Left colon (tissue), 2 donors: ENCODE data around the gene PEX16. TPM values are rescaled to one million over a fixed set of nuclear protein-coding genes. Genes with fewer than 3 reads are reported as not detected.
"Not testable (repeated sequence)": the region's sequence is repeated elsewhere in the genome, so short reads cannot be mapped to it uniquely, and the experiment has no call there.

ENCODE experiments used
- ATAC-seq: fragments of 200-7000 bp; cut with Tn5 transposase; one replicate; pipeline ENCODE4 v1.9.1; 2020; ENCODE audit warnings: mild to moderate bottlenecking, moderate library complexity
- DNase-seq, 2 donors: peaks; one replicate each; pipeline ENCODE4 v3.0.0-alpha.2; 2020
- intact Hi-C, 2 donors: fragments of 100-400 bp; cut with DNase I in 1 of 2; cut with micrococcal nuclease in 1 of 2; formaldehyde crosslinking; loops; one replicate each; pipeline versions ENCODE4 v1.11.2 to v1.14.0; 2022; cut with DNase I, micrococcal nuclease
- total RNA-seq, 2 donors: library from RNA; stranded (reverse); fragmentation: NEBNext Ultra II Directional; extraction: Animal tissue kit (Norgen Biotek cat#: 25700); gene quantifications; one replicate each; pipeline ENCODE4 v1.2.1, GENCODE V29; 2021
- donor health status: DM: no; HTN: no; CAD: no.
- donor health status: DM: yes; HTN: yes; CAD: no.

Gene PEX16
- total RNA-seq, 2 donors from 2014 or later: 39.6 to 42.9 TPM

DNA sequence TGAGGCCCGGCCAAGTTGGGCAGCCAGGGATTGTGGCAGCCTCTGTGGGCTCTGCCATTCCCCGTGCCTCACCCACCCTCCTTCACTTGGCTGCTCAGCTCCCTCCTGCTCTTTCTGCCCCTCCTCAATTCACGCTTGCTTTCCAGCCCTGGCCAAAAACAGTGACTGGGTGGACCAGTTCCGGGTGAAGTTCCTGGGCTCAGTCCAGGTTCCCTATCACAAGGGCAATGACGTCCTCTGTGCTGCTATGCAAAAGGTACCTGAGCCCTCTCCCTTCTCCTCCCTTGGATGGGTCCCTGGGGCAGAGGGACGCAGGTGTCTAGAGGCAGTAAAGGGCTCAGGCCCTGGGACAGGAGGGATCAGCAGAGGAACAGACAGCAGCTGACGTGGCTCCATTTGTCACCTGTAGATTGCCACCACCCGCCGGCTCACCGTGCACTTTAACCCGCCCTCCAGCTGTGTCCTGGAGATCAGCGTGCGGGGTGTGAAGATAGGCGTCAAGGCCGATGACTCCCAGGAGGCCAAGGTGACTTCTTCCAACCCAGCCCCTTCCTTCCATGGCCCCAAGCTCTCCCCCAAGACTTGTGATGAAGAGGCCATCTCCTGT is 13.3 kb downstream of the PEX16 start:
- intact Hi-C loops: no loop called here
- ATAC-seq (peak; percentile 33), DNase-seq (peak in 1 of 2 donors; percentile 30)

DNA sequence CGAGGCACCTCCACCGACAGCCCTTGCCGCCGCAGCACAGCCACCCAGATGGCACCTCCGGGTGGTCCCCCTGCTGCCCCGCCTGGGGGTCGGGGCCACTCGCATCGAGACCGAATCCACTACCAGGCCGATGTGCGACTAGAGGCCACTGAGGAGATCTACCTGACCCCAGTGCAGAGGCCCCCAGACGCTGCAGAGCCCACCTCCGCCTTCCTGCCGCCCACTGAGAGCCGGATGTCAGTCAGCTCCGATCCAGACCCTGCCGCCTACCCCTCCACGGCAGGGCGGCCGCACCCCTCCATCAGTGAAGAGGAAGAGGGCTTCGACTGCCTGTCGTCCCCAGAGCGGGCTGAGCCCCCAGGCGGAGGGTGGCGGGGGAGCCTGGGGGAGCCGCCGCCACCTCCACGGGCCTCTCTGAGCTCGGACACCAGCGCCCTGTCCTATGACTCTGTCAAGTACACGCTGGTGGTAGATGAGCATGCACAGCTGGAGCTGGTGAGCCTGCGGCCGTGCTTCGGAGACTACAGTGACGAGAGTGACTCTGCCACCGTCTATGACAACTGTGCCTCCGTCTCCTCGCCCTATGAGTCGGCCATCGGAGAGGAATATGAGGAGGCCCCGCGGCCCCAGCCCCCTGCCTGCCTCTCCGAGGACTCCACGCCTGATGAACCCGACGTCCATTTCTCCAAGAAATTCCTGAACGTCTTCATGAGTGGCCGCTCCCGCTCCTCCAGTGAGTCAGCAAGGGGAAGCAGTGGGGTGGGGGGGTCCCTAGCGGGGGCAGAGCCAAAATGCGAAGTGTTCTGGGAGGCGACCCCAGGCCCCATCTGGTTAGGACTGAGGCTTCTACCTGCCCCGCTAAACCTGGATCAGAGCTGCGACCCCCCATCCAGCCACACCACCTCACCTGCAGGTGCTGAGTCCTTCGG is 15.0 kb downstream of the PEX16 start:
- no peak for ATAC-seq
- intact Hi-C loops: no loop called here
- no peak for DNase-seq

DNA sequence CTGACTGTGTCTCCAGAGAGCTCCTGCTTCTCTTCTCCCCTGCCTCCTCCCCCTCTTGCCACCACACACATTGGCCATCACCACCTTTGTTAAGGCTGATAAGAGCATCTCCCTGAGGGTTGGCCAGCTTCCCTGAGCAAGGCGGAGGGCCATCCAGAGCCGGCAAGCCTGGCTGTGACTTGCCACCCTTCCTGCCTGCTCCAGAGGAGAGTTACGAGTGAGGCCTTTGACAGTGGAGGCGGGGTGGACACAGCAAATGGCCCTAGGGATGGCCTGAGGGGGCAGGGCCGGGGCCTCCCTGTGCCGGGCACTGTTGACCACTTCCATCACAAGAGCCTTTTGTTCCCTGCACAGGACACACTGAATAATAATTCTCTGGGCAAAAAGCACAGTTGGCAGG is 16.1 kb downstream of the PEX16 start:
- ATAC-seq: no peak
- intact Hi-C loops: no loop called here

DNA sequence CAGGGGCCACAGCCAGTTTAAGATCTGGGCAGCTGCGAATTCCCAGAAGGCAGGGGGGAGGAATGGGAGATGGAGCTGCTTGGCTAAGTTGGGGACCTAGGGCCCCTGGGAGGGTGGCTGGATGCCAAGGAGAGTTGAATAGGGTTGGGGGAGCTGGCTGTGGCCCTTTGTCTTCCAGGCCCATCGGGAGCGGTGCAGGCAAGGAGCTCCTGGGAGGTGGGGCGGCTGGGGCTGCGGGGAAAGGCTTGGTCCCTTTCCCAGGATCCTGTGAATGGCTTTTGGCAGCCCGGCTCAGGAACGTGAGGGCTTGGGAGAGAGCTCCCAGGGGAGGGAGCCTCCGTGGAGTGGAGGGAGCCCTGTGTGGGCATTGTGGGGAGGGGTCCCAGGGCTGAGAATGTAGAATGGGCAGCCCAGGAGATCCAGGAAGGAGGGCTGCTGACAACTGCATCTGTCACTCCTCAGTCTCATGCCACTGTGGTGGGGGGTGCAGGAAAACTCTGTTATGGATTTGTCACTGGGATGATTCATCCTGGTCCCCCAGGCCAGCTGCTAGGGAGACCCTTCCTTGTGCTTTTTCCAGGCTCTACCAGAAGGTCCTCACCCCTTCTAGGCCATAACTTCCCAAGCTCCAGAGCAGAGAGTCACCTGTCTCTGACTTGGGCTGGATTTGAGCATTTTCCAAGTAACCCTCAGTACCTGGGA is 16.6 kb downstream of the PEX16 start:
- ATAC-seq: no peak
- intact Hi-C loops: no loop called here

More for the DNA sequence above, 16.1 kb downstream of the PEX16 start:
- DNase-seq: no peak

DNA sequence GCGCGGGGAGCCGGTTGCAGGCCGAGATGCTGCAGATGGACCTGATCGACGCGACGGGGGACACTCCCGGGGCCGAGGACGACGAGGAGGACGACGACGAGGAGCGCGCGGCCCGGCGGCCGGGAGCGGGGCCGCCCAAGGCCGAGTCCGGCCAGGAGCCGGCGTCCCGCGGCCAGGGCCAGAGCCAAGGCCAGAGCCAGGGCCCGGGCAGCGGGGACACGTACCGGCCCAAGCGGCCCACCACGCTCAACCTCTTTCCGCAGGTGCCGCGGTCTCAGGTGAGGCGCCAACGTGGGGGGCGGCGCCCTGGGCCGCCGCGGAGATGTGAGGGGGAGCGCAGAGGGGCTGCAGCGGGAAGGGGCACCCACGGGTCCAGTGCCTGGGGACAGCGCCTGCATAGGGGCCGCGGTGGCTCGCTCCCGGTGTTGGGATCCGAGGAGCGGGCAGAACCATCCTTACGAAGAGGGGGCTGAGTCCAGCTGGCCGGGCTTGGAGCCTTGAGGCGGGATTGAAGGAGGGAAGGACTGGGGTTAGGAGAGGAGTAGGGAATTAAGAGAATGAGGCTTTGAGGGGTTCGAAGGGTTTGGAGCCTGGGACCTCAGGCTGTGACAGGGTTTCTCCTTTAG is 17.4 kb downstream of the PEX16 start:
- not testable (repeated sequence) for DNase-seq

More for the DNA sequence above, 16.6 kb downstream of the PEX16 start:
- no peak for DNase-seq

GRCh38 chr11:45899448-45900174 is 18.1 kb downstream of the PEX16 start:
- DNase-seq (peak; percentile 75), ATAC-seq (peak; percentile 70)
- intact Hi-C loops: no loop called here

More for the DNA sequence above, 17.4 kb downstream of the PEX16 start:
- intact Hi-C loops: not testable (repeated sequence)
- ATAC-seq: peak; percentile 3

GRCh38 chr11:45899086-45899447 is 18.6 kb downstream of the PEX16 start:
- no peak for DNase-seq
- intact Hi-C loops: no loop called here
- ATAC-seq: no peak

DNA sequence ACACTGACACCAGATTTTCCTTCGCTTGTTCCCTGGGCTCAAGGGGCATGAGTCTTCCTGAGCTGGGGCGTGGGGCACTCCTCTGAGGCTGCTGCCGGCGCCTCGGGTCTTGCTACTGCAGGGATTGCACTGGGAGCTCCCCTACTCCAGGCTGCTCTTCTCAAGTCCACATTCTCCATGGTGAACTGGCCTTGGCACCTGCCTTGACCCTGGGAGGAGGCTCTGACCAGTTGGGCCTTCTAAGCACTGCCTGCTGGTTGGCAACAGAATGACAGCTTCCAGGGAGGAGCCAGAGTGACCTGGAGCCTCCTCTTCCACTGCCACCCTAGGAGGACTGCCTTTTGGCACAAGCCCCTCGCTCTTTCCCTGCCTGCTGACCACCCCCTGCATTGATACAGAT is 20.1 kb downstream of the PEX16 start:
- DNase-seq (no peak), ATAC-seq (no peak)
- intact Hi-C loops: no loop called here

DNA sequence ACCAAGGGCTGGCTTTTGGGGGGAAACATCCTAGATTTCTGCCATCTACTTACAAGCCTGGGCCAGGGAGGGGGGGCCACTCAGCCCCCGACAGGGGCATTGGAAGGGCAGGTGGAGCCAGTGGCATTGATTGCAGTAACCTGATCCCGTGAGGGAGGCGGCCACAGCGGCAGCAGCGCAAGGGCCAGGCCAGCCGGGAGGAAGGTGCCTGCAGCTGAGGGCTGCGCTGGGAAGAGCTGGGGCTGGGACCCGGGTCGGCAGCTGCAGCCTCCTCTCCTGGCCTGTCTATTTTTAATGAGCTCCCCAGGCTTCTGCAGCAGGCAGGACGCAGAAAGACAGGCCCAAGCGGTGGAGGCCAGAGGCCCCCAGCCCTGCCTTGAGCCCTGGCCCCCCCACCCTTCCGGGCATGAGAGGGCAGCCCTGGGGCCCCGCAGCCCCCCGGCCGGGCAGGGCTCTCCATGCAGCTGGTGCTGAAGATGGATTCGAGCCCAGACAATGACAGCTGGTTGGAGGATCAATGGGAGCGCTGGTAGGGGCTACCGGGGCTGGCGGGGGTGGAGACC is 21.2 kb downstream of the PEX16 start:
- no peak for ATAC-seq

DNA sequence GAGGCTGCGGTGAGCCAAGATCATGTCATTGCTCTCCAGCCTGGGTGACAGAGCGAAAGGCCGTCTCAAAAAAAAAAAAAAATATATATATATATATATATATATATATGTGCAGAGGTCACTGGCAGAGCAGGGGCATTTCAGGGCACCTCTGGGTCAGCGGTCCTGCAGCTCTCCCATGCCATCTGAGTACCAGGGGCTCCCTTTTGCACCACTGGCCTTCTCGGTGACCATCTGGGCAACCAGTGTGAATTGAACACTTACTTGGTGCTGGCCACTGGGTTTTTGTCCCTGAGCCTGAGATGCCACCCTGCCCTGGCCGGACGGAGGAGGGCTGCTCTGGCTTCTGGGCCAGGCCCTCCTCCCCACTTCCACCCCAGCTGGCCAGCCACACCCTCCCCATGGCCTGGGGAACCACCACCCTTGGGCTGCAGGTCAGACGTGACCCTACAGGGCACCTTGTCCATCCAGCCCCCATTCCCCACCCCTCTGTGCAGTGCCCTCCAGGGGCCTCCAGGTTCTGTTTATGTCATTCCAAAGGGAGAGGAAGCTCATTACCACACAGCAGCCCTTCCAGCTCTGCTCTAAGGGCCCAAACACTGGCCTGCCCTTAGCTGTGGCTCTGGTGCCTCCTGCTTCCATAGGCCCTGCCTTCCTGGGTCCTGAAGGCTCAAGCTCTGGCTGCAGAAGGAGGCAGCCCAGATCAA is 22.0 kb downstream of the PEX16 start:
- intact Hi-C loops: no loop called here
- no peak for DNase-seq
- no peak for ATAC-seq

More for the DNA sequence above, 21.2 kb downstream of the PEX16 start:
- DNase-seq: no peak
- intact Hi-C loops: no loop called here

GRCh38 chr11:45894555-45895247 is 23.0 kb downstream of the PEX16 start:
- DNase-seq (no peak), ATAC-seq (no peak)
- intact Hi-C loops: no loop called here

DNA sequence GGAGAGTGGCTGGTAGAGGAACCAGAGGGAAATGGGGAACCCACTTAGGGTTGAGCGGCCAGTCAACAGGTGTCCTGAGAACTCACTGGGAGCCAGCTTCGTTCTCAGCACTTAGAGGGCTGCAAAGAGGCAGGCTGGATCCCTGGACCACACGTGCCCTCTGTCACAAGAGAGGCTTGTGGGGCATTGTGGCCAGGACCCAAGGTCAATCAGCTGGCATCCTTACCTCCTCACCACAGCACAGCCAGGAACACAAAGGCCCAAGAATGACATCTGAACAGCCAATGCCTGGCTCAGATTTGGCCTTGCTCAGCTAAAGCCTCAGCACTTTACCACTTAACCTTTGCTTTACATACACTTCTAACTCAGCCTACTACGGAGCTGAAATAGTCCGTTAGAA is 24.8 kb downstream of the PEX16 start:
- no peak for ATAC-seq
- intact Hi-C loops: no loop called here
- DNase-seq: no peak

DNA sequence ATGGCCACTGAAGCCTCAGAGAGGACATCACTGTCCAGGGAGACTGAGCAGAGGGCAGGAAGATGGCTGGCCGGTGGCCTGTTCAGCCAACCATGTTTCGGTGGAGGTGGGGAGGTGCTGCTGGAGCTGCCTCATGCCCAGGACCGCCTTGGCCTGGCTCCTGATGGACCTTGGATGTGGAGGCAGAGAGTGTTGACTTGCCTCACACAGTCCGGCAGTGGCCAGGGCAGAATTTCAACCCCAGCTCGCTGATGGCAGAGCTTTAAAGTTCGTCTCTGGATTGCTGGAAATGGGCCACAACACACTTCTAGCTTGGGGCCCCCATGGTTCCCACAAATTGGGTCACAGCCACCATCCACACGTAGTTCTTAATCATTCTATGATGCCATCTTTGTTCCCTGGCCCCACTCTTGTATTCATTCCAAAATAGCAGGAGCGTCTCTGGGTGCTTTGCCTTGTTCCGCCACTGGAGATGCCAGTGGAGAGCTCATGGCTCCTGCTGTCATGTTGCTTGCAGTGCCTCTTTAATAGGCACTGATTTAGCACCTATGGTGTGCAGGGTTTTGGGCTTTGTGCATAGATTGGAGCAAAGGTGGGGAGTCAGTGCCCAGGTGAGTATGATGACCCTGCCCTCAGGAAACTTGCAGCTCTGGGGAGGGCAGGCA is 26.7 kb downstream of the PEX16 start:
- ATAC-seq: no peak
- no peak for DNase-seq
- intact Hi-C loops: no loop called here

DNA sequence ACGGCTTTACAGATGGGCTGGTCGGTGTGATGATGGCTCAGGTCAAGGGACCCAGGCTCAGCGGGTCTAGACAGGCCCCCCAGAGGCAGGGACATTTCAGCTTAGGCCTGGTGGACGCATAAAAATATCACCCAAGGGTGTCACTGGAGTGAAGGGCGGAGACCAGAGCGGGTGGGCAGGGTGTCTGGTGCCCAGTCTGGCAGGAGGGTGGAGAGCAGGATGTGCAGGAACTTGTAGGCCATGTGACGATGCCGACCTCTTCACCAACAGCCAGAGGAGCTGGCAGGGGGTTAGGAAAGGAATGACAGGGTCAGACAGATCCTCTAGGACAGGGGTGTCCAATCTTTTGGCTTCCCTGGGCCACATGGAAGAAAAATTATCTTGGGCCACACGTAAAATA is 27.7 kb downstream of the PEX16 start:
- no peak for DNase-seq
- intact Hi-C loops: no loop called here
- no peak for ATAC-seq

GRCh38 chr11:45889555-45889954 is 28.1 kb downstream of the PEX16 start:
- ATAC-seq (no peak), DNase-seq (no peak)
- intact Hi-C loops: no loop called here

GRCh38 chr11:45887587-45887986 is 30.1 kb downstream of the PEX16 start:
- no peak for DNase-seq
- intact Hi-C loops: no loop called here
- ATAC-seq: no peak
